Activated naive CD4-positive, alpha-beta T cell treated with Interleukin-2 at 50 U/mL for 16 hours (primary cell): ENCODE data around the gene CYB561A3.
"Not testable (repeated sequence)": the region's sequence is repeated elsewhere in the genome, so short reads cannot be mapped to it uniquely, and the experiment has no call there.

Source experiments
- DNase-seq: peaks from one replicate; pipeline ENCODE4 v3.0.0-alpha.2; 2020

CYB561A3 gene

GRCh38 chr11:61361741-61362541 is at the start of gene CYB561A3, which contains the start of gene TMEM138:
Gene CYB561A3, minus strand, starts transcription at chr11:61361882. Its CDS starts 5,169 bp downstream, at chr11:61356713.
Gene TMEM138, plus strand, starts transcription at chr11:61362374. Its CDS starts 2,017 bp downstream, at chr11:61364391.
- peak; percentile 93 for DNase-seq

GRCh38 chr11:61406991-61407728 is 45.5 kb upstream of the CYB561A3 start:
- DNase-seq: no peak

DNA sequence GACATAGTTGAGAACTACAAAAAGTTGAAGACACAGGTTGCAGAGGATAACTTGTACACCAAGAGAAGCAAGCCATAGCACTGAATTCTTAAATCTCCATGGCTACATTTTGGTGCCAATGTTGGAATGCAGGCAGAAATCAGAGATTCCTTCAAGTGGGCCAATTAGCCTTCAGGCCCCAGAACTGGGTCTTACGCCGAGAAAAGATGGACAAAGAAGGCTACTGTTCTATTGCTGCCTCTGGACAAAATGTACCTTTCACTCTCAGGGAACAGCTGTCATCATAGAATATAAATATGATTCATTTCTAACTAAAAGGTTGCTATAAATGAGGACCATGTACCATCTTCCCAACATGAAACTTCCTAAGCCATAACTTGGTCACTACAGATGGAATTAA is 44.4 kb upstream of the CYB561A3 start:
- DNase-seq: no peak

DNA sequence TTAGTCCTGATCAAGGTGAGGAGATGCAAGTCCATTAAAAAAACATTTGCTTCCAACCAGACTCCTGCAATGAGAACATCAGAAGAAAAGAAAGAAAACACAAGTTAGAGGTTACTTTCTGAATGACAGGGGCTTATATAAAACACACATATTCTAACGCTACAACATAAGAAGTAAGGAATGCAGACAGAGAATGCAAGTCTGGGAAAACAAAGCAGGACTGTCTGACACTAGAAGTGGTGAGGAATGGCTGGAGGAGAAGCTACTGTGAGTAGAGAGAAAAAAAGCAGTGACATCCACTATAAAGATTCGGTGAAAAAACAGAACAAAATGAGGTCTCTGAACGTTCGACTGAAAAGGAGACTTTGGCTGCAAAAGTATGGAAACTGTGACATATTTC is 43.0 kb upstream of the CYB561A3 start:
- DNase-seq: no peak

DNA sequence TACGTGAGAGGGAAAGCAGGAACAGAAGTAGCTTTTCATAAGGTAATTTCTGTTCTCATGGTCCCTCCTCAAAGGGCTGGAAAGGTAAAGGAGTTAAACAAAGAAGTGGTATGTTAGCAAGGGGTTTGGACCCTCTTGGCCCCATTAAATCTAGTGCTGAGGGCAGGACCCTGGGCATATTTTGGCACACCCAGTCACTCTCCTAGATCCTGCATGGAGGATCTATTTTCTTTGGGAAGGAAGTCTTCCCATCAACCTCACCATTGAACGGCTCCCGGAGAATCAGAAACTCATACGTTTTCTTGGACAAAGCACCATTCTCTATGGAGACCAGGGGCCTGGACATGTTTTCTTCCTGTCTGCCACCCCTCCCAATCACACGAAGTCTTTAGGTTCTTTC is 42.4 kb upstream of the CYB561A3 start:
- no peak for DNase-seq

- no peak for DNase-seq
Observed at GRCh38 chr11:61403658-61404057, 42.0 kb upstream of the CYB561A3 start.

DNA sequence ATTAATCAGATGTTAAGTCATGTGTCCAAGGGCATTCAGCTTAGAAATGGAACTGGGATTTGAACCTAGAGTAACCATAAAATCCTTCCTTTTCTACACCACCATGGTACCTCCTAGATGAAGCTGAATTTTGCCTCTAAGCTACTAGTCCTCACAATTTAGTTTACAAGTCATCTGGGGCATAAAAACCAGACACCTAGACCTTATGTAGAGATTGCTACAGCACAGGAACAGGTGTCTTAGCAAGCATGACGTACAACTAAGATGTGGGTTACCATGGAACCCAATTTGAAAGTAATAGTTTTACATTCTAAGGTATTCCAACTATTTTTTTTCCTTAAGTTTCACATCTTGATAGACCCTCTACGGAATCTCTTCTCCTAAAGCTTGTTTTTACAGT is 39.9 kb upstream of the CYB561A3 start:
- DNase-seq: no peak

- DNase-seq: no peak
Observed at GRCh38 chr11:61401173-61401572, 39.5 kb upstream of the CYB561A3 start.

GRCh38 chr11:61392981-61393595 is 31.4 kb upstream of the CYB561A3 start:
- no peak for DNase-seq

GRCh38 chr11:61390161-61390560 is 28.5 kb upstream of the CYB561A3 start:
- no peak for DNase-seq

- DNase-seq: no peak
Observed at GRCh38 chr11:61384271-61385242, 22.9 kb upstream of the CYB561A3 start.

GRCh38 chr11:61383859-61384258 is 22.2 kb upstream of the CYB561A3 start:
- not testable (repeated sequence) for DNase-seq

DNA sequence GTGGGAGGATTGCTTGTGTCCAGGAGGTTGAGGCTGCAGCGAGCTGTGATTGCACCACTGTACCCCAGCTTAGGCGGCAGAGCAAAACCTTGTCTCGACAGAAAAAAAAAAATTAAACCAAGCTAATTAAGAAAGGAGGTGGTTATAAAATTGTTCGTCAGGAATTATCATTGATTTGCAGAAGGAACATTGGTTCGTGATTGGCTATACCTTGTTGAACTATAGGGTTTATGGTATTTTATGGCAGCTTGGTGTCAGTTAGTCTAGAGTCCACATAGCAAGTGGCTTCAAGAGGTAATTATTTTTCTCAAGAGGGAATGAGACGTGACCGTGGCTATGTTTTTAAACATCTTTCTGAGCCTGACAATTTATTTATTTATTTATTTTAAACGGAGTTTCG is 19.2 kb upstream of the CYB561A3 start:
- DNase-seq: no peak

DNA sequence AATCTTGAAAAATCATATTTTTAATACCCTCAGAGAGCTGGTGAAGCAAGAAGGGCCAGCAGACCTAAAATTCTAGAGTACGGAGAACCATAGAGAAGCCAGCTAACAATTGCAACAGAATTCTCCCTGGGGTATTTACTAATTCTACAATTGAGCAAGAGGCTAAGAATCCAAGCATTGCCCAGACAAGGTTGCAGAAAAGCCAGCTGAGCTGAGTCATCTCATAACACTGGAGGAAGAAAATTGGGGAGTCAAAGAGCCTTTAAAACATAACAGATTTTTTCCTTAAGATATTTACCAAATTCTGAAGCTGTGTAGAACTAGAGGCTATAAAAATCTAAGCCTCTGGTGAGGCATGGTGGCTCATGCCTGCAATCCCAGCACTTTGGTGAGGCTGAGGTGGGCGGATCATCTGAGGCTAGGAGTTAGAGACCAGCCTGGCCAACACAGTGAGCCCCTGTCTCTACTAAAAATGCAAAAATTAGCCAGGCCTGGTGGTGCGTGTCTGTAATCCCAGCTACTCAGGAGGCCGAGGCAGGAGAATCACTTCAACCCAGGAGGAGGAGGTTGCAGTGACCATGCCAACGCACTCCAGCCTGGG is 17.1 kb upstream of the CYB561A3 start:
- no peak for DNase-seq

GRCh38 chr11:61377461-61378160 is 15.9 kb upstream of the CYB561A3 start:
- DNase-seq: no peak

DNA sequence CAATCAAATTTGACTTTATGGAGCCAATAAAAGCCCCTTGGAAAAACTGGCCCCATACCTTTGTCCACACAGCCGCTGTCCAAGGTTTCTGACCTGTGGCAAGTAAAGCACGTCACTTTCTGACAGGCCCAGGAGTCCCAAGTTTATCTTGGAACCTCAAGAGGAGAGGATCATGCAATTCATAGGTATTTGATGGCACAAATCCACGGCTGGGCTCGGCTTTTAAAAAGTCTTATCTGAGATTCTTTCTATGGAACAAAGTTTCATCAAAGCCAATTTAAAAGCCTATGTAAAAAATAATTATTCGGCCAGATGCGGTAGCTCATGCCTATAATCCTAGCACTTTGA is 14.1 kb upstream of the CYB561A3 start:
- DNase-seq: no peak

DNA sequence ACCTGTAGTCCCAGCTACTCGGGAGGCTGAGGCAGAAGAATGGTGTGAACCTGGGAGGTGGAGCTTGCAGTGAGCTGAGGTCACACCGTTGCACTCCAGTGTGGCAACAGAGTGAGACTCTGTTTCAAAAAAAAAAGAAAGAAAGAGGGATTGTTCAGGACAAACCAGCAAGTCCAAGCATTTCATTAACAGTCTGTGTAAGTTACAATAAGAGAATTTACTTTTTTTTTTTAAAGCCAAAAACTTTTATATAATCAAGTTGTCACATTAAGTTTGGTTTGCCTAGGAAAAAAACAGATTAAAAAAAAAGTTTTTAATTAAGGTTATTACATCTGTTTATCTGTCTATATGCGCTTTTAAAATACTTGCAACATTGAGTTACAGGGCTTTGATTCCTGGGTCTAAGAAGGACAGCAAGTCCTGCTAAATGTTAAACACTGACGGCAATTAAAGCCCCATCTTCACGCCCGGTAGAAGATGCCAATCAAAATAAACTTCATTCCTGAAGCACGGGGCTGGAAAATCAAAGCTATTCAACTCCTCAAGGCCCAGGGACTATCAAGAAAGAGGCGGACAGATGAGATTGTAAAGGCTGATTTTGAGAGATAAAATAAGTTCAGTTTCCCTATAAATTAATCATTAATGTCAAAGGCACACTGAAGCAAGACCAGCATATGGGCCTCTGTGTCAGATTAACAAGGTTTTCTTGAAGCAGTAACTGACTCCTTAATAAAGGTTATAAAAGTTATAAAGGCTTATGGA is 11.2 kb upstream of the CYB561A3 start:
- DNase-seq: no peak

DNA sequence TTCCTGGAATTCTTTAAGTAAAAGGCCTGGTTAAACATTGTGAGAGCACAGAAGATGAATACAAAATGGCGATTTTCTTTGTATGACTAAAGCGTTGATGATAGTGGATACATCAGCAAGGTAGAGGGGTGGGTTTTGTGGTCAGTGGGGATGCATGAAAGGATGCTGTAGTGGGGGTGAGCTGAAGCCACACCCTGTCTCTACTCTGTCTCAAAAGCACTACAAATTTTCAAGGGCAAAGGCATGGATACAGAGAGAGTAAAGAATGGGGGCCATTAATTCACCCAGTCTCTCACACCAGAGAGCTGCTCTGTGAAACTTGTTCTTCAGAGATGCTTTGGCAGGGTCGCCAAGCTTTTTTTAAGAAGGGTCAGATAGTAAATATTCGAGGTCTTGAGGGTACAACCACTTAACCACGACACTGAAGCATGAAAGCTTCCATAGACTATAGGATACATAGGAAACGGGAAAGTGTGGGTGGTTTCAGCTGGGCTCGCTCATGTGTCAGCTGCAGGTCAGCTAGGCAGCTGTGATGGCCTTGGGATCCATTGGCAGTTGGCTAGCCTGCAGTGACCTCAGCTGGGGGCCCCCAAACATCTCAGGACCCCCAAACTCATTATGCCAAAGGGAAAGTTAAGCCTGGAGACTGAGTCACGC is 8.8 kb upstream of the CYB561A3 start:
- no peak for DNase-seq

GRCh38 chr11:61369372-61370348 is 8.0 kb upstream of the CYB561A3 start:
- no peak for DNase-seq
